Measurements from ENCODE around the gene LAMC2.

Gene LAMC2

DNA sequence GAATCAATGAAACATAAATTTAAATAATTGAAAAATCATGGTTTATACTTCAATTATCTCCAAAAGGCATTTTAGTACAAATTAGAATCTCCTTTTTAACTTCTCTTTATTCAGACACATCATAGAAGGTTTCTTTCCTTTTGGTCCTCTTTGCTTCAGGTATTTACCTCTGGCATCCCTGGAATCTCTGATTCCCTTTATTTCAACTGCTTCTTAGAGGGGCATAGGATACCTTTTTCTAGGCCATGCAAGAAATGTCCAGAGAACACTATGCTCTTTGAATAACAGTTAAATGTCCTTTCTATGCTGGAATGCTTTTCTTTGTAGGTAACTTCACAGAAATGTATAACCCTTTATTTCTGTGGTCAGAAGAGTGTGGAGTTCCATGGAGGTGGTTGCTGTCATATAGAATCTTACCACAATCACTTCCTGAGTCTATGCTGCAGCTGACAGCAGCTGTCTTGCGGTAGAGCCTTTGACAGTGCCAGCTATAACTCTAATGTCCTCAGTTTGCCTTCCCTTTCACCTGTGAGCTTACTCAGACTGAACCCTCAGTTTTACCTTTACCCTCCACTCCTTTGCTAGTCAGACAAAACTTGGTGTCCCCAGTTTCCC, 8.6 kb downstream of the LAMC2 start:
- H3K4me3 ChIP-seq (ENCODE audit: low read length): no peak overlapping the region
- DNase-seq (ENCODE audit: low read depth): no peak
- TF ChIP-seq, protein P1, sequence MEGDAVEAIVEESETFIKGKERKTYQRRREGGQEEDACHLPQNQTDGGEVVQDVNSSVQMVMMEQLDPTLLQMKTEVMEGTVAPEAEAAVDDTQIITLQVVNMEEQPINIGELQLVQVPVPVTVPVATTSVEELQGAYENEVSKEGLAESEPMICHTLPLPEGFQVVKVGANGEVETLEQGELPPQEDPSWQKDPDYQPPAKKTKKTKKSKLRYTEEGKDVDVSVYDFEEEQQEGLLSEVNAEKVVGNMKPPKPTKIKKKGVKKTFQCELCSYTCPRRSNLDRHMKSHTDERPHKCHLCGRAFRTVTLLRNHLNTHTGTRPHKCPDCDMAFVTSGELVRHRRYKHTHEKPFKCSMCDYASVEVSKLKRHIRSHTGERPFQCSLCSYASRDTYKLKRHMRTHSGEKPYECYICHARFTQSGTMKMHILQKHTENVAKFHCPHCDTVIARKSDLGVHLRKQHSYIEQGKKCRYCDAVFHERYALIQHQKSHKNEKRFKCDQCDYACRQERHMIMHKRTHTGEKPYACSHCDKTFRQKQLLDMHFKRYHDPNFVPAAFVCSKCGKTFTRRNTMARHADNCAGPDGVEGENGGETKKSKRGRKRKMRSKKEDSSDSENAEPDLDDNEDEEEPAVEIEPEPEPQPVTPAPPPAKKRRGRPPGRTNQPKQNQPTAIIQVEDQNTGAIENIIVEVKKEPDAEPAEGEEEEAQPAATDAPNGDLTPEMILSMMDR (IDR thresholded peaks at IDR 0.05; ENCODE audit: insufficient read depth, low read depth, low read length, missing control alignments): no peak

GRCh38 chr1:183195142-183195574, 9.1 kb downstream of the LAMC2 start:
- DNase-seq (ENCODE audit: low read depth): peak; percentile 82
- TF ChIP-seq, protein P1 (IDR thresholded peaks at IDR 0.05; ENCODE audit: insufficient read depth, low read depth, low read length, missing control alignments): no peak
- no peak overlapping the region for H3K4me3 ChIP-seq (ENCODE audit: low read length)

- TF ChIP-seq, protein P1 (IDR thresholded peaks at IDR 0.05; ENCODE audit: insufficient read depth, low read depth, low read length, missing control alignments): no peak
- DNase-seq (ENCODE audit: low read depth): peak; percentile 58
- H3K4me3 ChIP-seq (ENCODE audit: low read length): no peak overlapping the region
Observed at GRCh38 chr1:183197762-183198161, 11.7 kb downstream of the LAMC2 start.

- H3K4me3 ChIP-seq (ENCODE audit: low read length): no peak overlapping the region
- TF ChIP-seq, protein P1 (IDR thresholded peaks at IDR 0.05; ENCODE audit: insufficient read depth, low read depth, low read length, missing control alignments): no peak
- peak; percentile 98 for DNase-seq (ENCODE audit: low read depth)
Observed at GRCh38 chr1:183198463-183198862, 12.4 kb downstream of the LAMC2 start.

DNA sequence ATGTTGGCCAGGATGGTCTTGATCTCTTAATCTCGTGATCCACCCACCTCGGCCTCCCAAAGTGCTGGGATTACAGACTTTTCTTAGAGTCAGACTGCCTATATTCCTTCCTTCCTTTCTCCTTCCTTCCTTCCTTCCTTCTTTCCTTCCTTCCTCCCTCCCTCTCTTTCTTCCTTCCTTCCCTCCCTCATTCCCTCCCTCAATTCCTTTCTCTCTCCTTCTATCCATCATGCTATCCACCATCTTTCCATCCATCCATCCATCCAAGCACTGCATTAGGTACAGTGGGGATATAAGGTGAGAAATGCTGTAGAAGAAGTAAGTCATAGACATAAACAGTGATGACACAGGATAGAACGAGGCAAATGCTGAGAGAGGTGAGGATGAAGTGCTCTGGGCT, 13.2 kb downstream of the LAMC2 start:
- DNase-seq (ENCODE audit: low read depth): no peak
- H3K4me3 ChIP-seq (ENCODE audit: low read length): no peak overlapping the region
- TF ChIP-seq, protein P1 (IDR thresholded peaks at IDR 0.05; ENCODE audit: insufficient read depth, low read depth, low read length, missing control alignments): no peak

GRCh38 chr1:183200451-183200850, 14.4 kb downstream of the LAMC2 start:
- TF ChIP-seq, protein P1 (IDR thresholded peaks at IDR 0.05; ENCODE audit: insufficient read depth, low read depth, low read length, missing control alignments): no peak
- peak; percentile 16 for DNase-seq (ENCODE audit: low read depth)
- H3K4me3 ChIP-seq (ENCODE audit: low read length): no peak overlapping the region

DNA sequence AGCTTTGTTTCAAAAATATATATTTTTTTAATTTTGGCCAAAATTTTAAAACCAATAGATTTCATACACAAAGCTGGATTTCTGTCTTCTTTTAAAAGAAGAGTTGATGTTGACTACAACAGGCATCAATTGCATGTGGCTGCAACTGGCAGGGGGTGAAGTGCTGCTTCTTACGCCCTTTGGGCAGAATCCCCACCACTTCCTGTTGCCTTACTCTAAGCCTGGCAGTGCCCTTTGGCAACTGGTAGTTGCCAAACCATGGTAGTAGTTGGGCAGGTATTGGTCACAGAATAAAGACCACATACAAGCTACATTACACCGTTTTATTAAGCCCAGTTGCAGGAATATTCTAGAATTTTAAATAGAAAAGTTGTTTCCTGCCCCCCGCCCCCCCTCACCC, 17.0 kb downstream of the LAMC2 start:
- DNase-seq (ENCODE audit: low read depth): no peak
- TF ChIP-seq, protein P1 (IDR thresholded peaks at IDR 0.05; ENCODE audit: insufficient read depth, low read depth, low read length, missing control alignments): no peak
- no peak overlapping the region for H3K4me3 ChIP-seq (ENCODE audit: low read length)

Measured in epithelial cell of esophagus (primary cell).